A549 (cell line): ENCODE measurements around the gene ADAT1. TPM values are rescaled to one million over a fixed set of nuclear protein-coding genes. Genes with fewer than 3 reads are reported as not detected.

Source experiments
- ATAC-seq, 2 experiments: fragments of 200-7000 bp in 1 of 2; fragments of >200 bp in 1 of 2; cut with Nextera tagmentation in 1 of 2; cut with Tn5 transposase in 1 of 2; 3 replicates each; pipeline versions ENCODE4 v1.8.0 to v1.9.1; 2018 to 2020; ENCODE audit warnings: mild to moderate bottlenecking in 1 of 2, moderate library complexity in 1 of 2
- CTCF ChIA-PET: fragments of 300-600 bp; sonication (Branson Sonifier 250); formaldehyde crosslinking; extraction: SDS; loops from one replicate; lab custom pipeline; 2021; ENCODE audit warnings: antibody characterized with exemption, inconsistent platforms; lab: Yijun Ruan, JAX
- POLR2A ChIA-PET: fragments of 350-600 bp; formaldehyde crosslinking; extraction: SDS; loops from one replicate; lab custom pipeline; 2021; ENCODE audit warnings: antibody characterized with exemption, inconsistent platforms; lab: Yijun Ruan, JAX
- DNase-seq, 2 experiments: peaks; one replicate each; pipeline versions ENCODE4 v3.0.0 to v3.0.0-alpha.2; 2011 to 2016; ENCODE audit warnings: low read depth in 1 of 2, low spot score in 1 of 2
- FAIRE-seq: peaks from 2 replicates; lab custom pipeline; 2011; peaks lifted over from hg19 to GRCh38; lab: Jason Lieb, UNC
- H3K27ac ChIP-seq, 2 experiments: fragments of >200 bp; sonication (Bioruptor Twin); formaldehyde crosslinking; 3 replicates each; pipeline ENCODE4 v1.5.1; 2016 to 2017
- H3K4me1 ChIP-seq: fragments of >200 bp; sonication (Bioruptor Twin); formaldehyde crosslinking; 3 replicates; pipeline ENCODE4 v1.6.1; 2016
- H3K4me2 ChIP-seq: fragments of >200 bp; sonication (Bioruptor Twin); formaldehyde crosslinking; 3 replicates; pipeline ENCODE4 v1.6.1; 2016
- H3K4me3 ChIP-seq: fragments of >200 bp; sonication (Bioruptor Twin); formaldehyde crosslinking; 3 replicates; pipeline ENCODE4 v1.5.1; 2016
- H3K9me3 ChIP-seq: fragments of >200 bp; sonication (Bioruptor Twin); formaldehyde crosslinking; 3 replicates; pipeline ENCODE4 v1.6.1; 2016
- CEBPB ChIP-seq, 2 experiments: fragments of >200 bp in 1 of 2; sonication (Bioruptor Twin) in 1 of 2; formaldehyde crosslinking in 1 of 2; IDR thresholded peaks; 2 replicates each; pipeline ENCODE4 v1.6.1; 2012 to 2016
- FOXS1 ChIP-seq: fragments of 250-450 bp; sonication (Bioruptor Pico); IDR thresholded peaks from 2 replicates; pipeline ENCODE4 v1.5.0; 2020; ENCODE audit warnings: mild to moderate bottlenecking, moderate library complexity
- HEYL ChIP-seq: fragments of 250-450 bp; sonication (Bioruptor Pico); IDR thresholded peaks from 2 replicates; pipeline ENCODE4 v1.8.0; 2021; ENCODE audit warnings: mild to moderate bottlenecking, moderate library complexity
- HMGXB4 ChIP-seq: fragments of 250-450 bp; sonication (Bioruptor Pico); IDR thresholded peaks from 2 replicates; pipeline ENCODE4 v1.5.0; 2021; ENCODE audit warnings: mild to moderate bottlenecking, moderate library complexity, borderline replicate concordance
- HOXA7 ChIP-seq: fragments of 250-450 bp; sonication (Bioruptor Pico); IDR thresholded peaks from 2 replicates; pipeline ENCODE4 v1.5.0; 2020; ENCODE audit warnings: mild to moderate bottlenecking, moderate library complexity
- HOXB13 ChIP-seq: fragments of 250-450 bp; sonication (Bioruptor Pico); IDR thresholded peaks from 2 replicates; pipeline ENCODE4 v1.5.0; 2020; ENCODE audit warnings: low read depth, mild to moderate bottlenecking, moderate library complexity
- KDM5A ChIP-seq: fragments of 200-600 bp; sonication (generic); IDR thresholded peaks from 2 replicates; pipeline ENCODE4 v1.6.1; 2016; ENCODE audit warnings: antibody characterized with exemption, mild to moderate bottlenecking
- MAFK ChIP-seq: fragments of 450-650 bp; IDR thresholded peaks from 2 replicates; pipeline ENCODE4 v1.6.1; 2014; ENCODE audit not compliant: partially characterized antibody
- MYC ChIP-seq: IDR thresholded peaks from 2 replicates; pipeline ENCODE4 v1.6.1; 2012; ENCODE audit warnings: mild to moderate bottlenecking, inconsistent platforms, low read length, improper control_type of control experiment, borderline replicate concordance
- PBX3 ChIP-seq: IDR thresholded peaks from 2 replicates; pipeline ENCODE4 v1.6.1; 2012
- PHF8 ChIP-seq: fragments of 200-600 bp; sonication (generic); IDR thresholded peaks from 2 replicates; pipeline ENCODE4 v1.6.1; 2016; ENCODE audit warnings: low read depth, mild to moderate bottlenecking, antibody characterized with exemption, moderate library complexity, borderline replicate concordance
- POLR2A ChIP-seq: IDR thresholded peaks from 2 replicates; pipeline ENCODE4 v1.6.1; 2012; ENCODE audit warnings: mild to moderate bottlenecking, low read length
- RCOR1 ChIP-seq: fragments of 150-350 bp; IDR thresholded peaks from 2 replicates; pipeline ENCODE4 v1.6.1; 2014; ENCODE audit warnings: antibody characterized with exemption, low read length, low read depth
- RFX5 ChIP-seq: fragments of 450-650 bp; IDR thresholded peaks from 2 replicates; pipeline ENCODE4 v1.7.1; 2014; ENCODE audit warnings: antibody characterized with exemption, mild to moderate bottlenecking, moderate library complexity
- RNF2 ChIP-seq: fragments of 200-600 bp; sonication (generic); IDR thresholded peaks from 2 replicates; pipeline ENCODE4 v1.6.1; 2016; ENCODE audit warnings: low read depth, mild to moderate bottlenecking, antibody characterized with exemption, moderate library complexity, borderline replicate concordance
- SREBF2 ChIP-seq: fragments of 450-650 bp; IDR thresholded peaks from 2 replicates; pipeline ENCODE4 v1.6.1; 2014; ENCODE audit warnings: mild to moderate bottlenecking, moderate library complexity
- TFCP2L1 ChIP-seq: fragments of 250-450 bp; sonication (Bioruptor Pico); IDR thresholded peaks from 2 replicates; pipeline ENCODE4 v1.5.0; 2021; ENCODE audit warnings: mild to moderate bottlenecking
- TP53 ChIP-seq: fragments of 250-450 bp; sonication (Bioruptor Pico); IDR thresholded peaks from 2 replicates; pipeline ENCODE4 v1.5.0; 2021; ENCODE audit warnings: mild to moderate bottlenecking, moderate library complexity
- ZSCAN20 ChIP-seq: fragments of 250-450 bp; sonication (Bioruptor Pico); IDR thresholded peaks from 2 replicates; pipeline ENCODE4 v1.8.0; 2022; ENCODE audit warnings: mild to moderate bottlenecking, moderate library complexity
- WGBS: methylation state at CpG from one replicate; pipeline ENCODE4 v1.1.6; 2017; ENCODE audit errors: missing lambda C conversion rate; 5-methylcytosine and 5-hydroxymethylcytosine counted together
- polyA plus RNA-seq, 4 experiments: library from polyadenylated mRNA; depleted of rRNA in 3 of 4; stranded (reverse); fragments of >200 nt; fragmentation: RNase III in 1 of 4; extraction: RNeasy Plus Mini Kit Qiagen cat#74134 plus additional on column Dnase treatment in 1 of 4; gene quantifications; 2 replicates in 3 of 4; 3 replicates in 1 of 4; pipeline ENCODE4 v1.2.3, GENCODE V29; 2011 to 2017

Gene ADAT1
- polyA plus RNA-seq, 2 of the 4 experiments (the other 2 are of a cell fraction): 45.4 to 53.5 TPM

GRCh38 chr16:75555707-75556430 is 67.2 kb downstream of the ADAT1 start, which contains the start of gene TMEM231 (continued):
- TF ChIP-seq HOXA7 (CRISPR knock-in tag) (no peak), CEBPB (IDR thresholded peaks at IDR 0.05) (no peak), TP53 (CRISPR knock-in tag) (no peak), HOXB13 (CRISPR knock-in tag) (0 out of 2 replicates have a peak, but pooled peaks have one; percentile 20), RNF2 (peak; percentile 19; the same call in 1 of the 2 replicates)
- TF ChIP-seq, all 56 proteins: peak for 12

GRCh38 chr16:75555213-75555706 is 67.8 kb downstream of the ADAT1 start:
- peak overlapping the region; percentile 69 to 76 for H3K27ac ChIP-seq
- peaks cover 13% of the 10 kb centered on the region; the same call in 2 of the 3 replicates for H3K4me1 ChIP-seq
- peak; percentile 35; the same call in 1 of the 2 replicates for TF ChIP-seq KDM5A
- 0 out of 2 replicates have a peak, but pooled peaks have one; percentile 56 for TF ChIP-seq RFX5
- TF ChIP-seq MAFK: peak; percentile 6
- TF ChIP-seq POLR2A: 0 out of 2 replicates have a peak, but pooled peaks have one; percentile 17
- peak; percentile 14; the same call in 1 of the 2 replicates for TF ChIP-seq PHF8
- no peak for TF ChIP-seq RCOR1
- no peaks in the 10 kb centered on the region for H3K9me3 ChIP-seq
- CTCF ChIA-PET: interaction anchor here (1.0 to 8.3 kb wide), 5 partner anchors 10 to 90 kb away, joined by 4 to 51 read pairs (median 6); no protein-coding TSS in a partner anchor
- WGBS: 1% methylated on average over 20 of the region's 26 CpGs
- no peak for FAIRE-seq
- POLR2A ChIA-PET: interaction anchor here (0.6 to 2.7 kb wide), 5 partner anchors 11 to 92 kb away, joined by 3 to 15 read pairs (median 4); partner anchors contain the start of genes ADAT1, GABARAPL2, KARS1 and TERF2IP
- peak; percentile 94 to 97 for DNase-seq
- H3K4me3 ChIP-seq: peak overlapping the region; percentile 80
- peak; percentile 91 to 93 for ATAC-seq
- H3K4me2 ChIP-seq: peak overlapping the region; percentile 98

- no peak for TF ChIP-seq RCOR1
- no peak for TF ChIP-seq HOXB13 (CRISPR knock-in tag)
- TF ChIP-seq HEYL: no peak
- TF ChIP-seq TFCP2L1 (CRISPR knock-in tag): no peak
- no peak for TF ChIP-seq FOXS1 (CRISPR knock-in tag)
- TF ChIP-seq HMGXB4 (CRISPR knock-in tag): no peak
- TF ChIP-seq MYC: no peak
- no peak for TF ChIP-seq SREBF2
- TF ChIP-seq PBX3: no peak
- TF ChIP-seq ZSCAN20: no peak
- WGBS: 83% methylated on average over 2 of the region's 2 CpGs
- POLR2A ChIA-PET: no interaction called here
- no peak overlapping the region for H3K27ac ChIP-seq
- H3K4me1 ChIP-seq: peaks cover 13% of the 10 kb centered on the region; the same call in 2 of the 3 replicates
- H3K4me3 ChIP-seq: no peak overlapping the region
- DNase-seq (no peak), FAIRE-seq (no peak), ATAC-seq (no peak)
- no peak overlapping the region for H3K4me2 ChIP-seq
- CTCF ChIA-PET: interaction anchor here (0.7 to 8.3 kb wide), 4 partner anchors 31 to 211 kb away, joined by 3 to 51 read pairs (median 4); partner anchors contain the start of gene TMEM170A
- no peaks in the 10 kb centered on the region for H3K9me3 ChIP-seq
Measured at GRCh38 chr16:75552951-75553350, 70.1 kb downstream of the ADAT1 start.
